AG09309 (cell line): ENCODE results near the gene GAB1.

Experiments
- DNase-seq: peaks from one replicate; pipeline ENCODE4 v3.0.0-alpha.2; 2010; ENCODE audit warnings: low read depth
- H3K4me3 ChIP-seq: 2 replicates; pipeline ENCODE4 v1.5.1; 2011; ENCODE audit warnings: mild to moderate bottlenecking, low read depth, low read length, moderate library complexity; ENCODE audit not compliant: control insufficient read depth
- CTCF ChIP-seq: IDR thresholded peaks from 2 replicates; pipeline ENCODE4 v1.5.1; 2011; ENCODE audit warnings: mild to moderate bottlenecking, low read depth, low read length, inconsistent platforms; ENCODE audit not compliant: insufficient read depth, control insufficient read depth; ENCODE audit errors: missing control alignments

GAB1 gene

DNA sequence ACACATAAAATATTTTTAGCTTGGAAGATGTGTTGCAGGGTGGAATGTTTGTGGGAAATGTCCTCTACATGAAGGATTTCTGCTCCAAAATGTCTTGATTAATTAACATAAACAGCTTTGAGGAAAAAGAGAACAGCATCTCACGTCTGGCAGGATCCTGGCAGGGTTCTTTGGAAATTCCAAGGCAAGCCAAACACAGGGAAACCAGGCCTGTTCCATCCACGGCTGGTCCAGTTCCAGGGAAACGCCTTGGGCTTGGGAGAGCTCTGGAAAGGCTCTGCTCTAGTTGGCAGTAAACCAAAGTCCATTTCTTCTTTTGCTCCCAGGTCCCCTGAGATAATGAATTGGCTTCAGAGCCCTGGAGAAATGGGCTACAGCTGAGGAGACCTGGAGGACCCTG lies 42.4 kb upstream of the GAB1 start:
- DNase-seq, result no peak
- H3K4me3 ChIP-seq, result no peak overlapping the region
- TF ChIP-seq CTCF, result no peak

GRCh38 chr4:143294710-143295275 lies 41.9 kb upstream of the GAB1 start:
- no peak for DNase-seq
- no peak overlapping the region for H3K4me3 ChIP-seq
- TF ChIP-seq CTCF, result no peak

- TF ChIP-seq CTCF, result no peak
- no peak overlapping the region for H3K4me3 ChIP-seq
- no peak for DNase-seq
Observed at GRCh38 chr4:143296397-143297067, 40.1 kb upstream of the GAB1 start.

GRCh38 chr4:143300860-143301259 lies 35.8 kb upstream of the GAB1 start:
- DNase-seq, result no peak
- H3K4me3 ChIP-seq, result no peak overlapping the region
- TF ChIP-seq CTCF, result no peak

DNA sequence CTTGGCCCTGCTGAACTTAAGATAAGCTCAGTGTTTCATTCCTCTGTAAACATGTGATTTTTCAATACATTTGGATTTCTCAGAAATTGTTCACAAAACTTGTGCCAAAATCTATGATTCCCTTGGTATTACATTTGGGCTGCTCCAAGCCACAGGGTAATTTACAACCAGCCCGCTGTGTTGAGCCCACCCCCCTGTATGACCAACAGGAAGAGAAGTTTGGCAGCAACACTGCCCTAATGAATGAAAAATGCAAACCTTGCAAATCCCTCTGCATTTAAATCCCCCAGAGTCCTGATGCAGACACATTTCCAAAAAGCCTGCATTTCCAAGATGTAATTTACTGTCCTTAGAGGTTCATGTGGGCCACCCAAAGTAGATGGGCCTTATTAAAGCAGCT lies 34.1 kb upstream of the GAB1 start:
- TF ChIP-seq CTCF, result no peak
- DNase-seq, result no peak
- H3K4me3 ChIP-seq, result no peak overlapping the region

DNA sequence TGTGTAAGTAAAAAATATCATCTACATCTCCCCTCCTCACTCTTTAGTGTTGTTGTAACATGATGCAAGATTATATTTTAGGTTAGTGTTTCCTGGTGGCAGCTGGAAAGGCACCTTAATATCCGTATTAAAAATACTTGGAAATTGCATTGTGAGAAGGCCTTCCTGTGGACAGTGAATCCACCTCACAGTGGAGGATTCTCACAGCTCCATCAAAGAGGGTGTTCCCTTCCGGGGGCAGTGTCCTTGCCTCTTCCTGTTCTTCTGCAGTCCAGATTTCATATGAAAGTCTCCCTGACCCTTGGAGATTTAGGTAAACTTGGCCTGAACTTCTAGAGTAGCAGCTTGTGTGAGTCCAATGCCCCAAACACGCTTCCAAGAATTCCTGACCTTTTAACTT lies 29.9 kb upstream of the GAB1 start:
- H3K4me3 ChIP-seq, result no peak overlapping the region
- TF ChIP-seq CTCF, result no peak
- no peak for DNase-seq

- no peak for DNase-seq
- H3K4me3 ChIP-seq, result no peak overlapping the region
- no peak for TF ChIP-seq CTCF
Observed at GRCh38 chr4:143307531-143307930, 29.1 kb upstream of the GAB1 start.
